GM19328 (cell line): Measurements from ENCODE around the gene MYO18A.
"Not testable (repeated sequence)": the region's sequence is repeated elsewhere in the genome, so short reads cannot be mapped to it uniquely, and the experiment has no call there.

Experiments used
- ATAC-seq: cut with Tn5 transposase; IDR thresholded peaks from one replicate; pipeline ENCODE4 v1.9.1; 2021; ENCODE audit warnings: mild to moderate bottlenecking, moderate library complexity; ENCODE audit not compliant: unreplicated experiment

MYO18A gene

DNA sequence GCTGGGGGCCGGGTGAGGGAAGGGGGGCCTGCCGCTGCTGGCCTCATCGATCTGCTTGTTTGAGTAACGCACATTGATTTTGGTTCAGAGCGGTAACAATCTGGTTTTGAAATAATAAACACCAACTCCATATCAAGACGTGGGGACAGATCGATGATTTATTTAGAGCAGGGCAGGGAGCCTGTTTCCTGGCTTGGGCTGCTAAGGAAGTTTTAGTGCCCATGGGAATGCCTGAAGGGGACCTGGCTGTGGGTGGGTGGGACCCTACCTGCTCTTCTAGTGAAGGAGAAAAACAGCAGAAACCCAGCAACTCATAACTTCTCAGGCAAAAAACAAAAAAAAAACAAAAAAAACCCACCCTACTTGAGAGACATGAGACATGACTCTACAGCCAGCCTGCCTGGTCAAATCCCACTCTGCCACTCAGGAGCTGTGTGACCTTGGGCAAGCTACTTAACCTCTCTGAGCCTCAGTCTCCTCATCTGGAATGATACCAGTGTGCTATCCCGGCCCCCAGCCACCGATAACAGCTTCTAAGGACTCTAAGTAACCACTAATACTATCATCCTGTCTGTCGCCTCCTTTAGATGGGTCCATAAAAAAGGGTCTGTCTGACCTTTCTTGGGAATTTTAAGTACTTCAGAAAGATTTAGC lies 71.2 kb downstream of the MYO18A start:
- ATAC-seq = no peak

DNA sequence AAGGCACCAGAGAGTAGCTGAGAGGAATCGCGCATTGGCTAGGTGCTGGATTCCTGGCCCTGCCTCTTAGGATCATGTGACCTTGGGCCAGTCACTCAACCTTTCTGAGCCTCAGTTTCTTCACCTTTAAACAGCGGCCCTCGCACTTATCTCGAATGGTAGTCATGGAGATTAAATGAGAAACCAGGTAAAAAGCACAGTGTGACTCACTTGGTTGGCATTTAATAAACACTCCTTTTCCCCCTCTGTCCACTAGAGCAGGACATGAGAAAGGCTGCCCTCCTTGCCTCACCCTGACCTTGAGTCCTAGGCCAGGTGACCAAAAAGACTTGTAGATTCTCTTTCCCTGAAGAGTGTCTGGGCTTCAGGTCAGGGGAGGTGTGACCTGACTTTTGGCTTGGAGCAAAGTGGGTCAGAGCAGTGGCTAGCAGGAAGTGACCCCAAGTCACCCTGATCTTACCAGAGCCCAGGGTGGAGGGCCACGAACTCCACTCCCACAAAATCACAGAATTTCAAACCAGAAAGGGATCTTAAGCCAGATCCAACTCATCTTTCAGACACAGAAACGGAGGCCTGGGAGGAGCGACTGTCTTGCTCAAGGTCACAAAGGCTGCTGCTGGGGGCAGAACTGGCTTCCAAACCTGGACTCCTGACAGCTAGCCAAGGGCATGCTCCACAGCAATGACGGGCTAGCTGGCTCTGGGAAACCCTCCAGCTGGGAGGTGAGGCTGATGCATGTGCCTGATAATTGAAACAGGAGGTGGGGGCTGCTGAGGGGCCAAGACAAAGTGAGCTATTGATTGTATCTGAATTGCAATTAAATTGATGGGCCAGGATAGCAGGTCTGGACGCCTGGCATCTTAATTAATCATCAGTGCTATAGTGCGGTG lies 72.0 kb downstream of the MYO18A start:
- ATAC-seq = no peak

DNA sequence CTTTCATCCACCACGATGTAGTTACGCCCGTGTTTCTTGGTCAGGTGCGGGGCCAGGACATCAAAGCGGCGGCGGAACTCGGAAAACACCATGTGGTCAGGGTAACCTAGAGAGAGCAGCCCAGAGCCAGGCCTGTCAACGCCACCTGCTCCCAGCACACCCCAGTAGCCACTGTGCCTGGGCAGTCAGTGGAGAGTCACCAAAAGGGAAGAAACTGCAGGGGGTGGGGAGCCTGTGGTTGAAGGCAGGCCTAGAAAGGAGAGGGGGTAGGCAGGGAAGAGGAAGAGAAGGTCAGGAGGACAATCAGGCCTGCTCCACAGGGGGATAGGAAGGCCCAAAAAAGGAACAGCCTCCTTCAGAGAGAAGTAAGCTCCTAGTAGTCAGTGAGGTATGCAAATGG lies 73.1 kb downstream of the MYO18A start:
- ATAC-seq = no peak

DNA sequence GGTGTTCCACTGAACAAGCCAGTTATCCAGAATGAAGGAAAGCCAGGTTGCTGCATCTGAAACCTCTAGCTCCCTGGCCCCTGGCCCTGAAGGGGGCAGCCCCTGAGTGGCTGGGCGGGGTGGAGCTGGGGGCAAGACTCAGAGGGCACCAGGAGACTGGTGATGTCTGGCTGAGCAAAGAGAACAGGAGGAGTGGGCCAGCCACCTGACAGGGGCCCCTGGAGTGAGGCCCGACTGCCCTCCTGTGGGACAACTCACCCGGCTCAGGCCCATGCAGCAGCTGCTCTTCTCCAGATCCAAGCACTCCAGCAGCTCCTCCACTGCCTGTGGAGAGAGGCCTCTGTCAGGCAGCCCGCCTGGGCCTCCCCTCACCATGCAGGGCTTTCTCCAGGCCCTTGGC lies 76.9 kb downstream of the MYO18A start:
- no peak for ATAC-seq

DNA sequence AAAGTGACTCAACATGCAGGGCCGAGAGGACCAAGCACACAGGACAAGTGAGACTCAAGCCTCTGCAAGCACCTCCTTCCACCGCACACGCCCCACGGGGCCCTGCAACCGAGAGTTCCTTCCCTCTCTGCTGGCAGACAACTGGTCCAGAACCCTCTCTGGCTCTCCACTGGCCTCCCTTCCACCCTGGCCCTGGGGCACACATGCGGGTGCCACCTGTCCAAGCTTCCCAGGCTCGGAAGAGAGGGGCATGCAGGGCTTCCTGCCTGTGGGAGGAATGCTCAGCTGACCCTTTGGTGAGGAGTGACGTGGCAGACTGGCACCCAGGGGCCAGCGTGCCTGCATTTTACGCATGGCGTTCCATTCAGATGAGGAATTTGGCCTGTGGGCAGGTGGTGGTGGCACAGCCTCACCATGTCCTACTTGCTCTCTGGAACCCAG lies 77.4 kb downstream of the MYO18A start:
- ATAC-seq = no peak

- ATAC-seq = no peak
These were observed 78.2 kb downstream of the MYO18A start for GRCh38 chr17:29102046-29102445.

DNA sequence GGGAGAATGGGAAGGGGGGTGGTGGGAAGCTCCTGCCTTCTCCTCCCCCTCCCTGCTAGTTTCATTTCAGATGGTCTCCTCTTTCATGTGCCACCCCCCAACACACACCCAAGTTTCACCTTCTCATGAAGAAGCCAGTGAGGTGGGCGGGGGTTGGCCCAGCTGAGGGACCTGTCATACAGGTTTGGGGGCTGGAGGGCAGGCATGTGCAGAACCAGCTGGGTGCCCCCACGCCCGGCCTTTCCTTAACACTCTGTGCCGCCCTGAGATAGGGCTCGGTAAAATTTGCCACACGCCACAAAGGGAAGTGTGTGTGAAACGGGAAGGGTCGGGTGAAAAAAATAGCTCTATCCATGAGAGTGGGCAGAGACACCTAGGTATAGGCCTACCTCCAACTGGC lies 79.9 kb downstream of the MYO18A start:
- ATAC-seq = no peak

GRCh38 chr17:29099527-29099926 lies 80.7 kb downstream of the MYO18A start:
- no peak for ATAC-seq

GRCh38 chr17:29096094-29096493 lies 84.1 kb downstream of the MYO18A start:
- no peak for ATAC-seq

DNA sequence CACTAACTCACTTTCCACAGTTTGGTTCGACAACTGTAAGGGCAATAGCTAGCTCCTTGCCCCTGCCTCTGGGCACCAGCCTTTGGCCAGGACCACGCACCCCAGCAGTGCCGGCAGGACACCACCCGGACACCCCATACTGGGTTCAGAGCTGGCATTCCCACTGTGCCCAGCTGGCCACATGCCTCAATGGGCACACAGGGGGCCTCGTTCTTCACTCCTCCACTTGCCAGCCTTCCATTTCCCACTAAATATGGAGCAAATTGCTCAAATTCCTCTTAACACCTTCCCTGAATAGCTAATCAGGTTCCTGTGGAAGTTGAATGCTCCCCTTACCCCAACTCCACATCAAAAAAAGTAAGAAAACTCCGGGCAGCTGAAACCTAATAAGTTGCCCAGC lies 84.8 kb downstream of the MYO18A start:
- ATAC-seq = no peak

DNA sequence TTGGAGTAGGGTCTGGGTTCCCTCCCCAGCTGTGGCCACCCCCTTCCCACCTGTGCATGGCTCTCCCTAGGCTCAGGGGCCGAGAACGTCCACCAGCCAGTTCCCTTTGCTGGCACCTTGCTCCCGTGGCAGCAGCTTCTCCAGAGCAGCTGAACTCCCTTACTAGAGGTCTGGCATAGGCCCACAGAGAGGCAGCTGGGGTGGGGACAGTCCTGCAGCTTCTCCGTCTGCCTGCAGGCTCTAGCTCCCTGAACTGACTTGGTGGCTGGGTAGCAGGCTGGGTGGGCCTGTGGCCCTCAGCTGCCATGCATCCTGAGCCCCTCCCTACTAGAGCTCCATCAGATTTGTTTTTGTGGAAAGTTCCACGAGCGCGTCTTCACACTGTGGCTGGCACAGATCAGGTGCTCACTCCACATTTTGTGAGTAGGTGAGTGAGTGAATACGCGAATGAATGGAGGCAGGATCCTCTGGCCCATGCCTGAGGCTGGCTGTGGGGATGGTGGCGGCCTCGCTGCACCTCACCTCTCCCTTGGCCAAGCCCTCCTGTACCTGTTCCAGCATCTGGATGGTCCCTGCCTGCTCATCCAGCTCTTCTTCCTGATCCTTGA lies 86.0 kb downstream of the MYO18A start:
- ATAC-seq = no peak

- no peak for ATAC-seq
These were observed 86.9 kb downstream of the MYO18A start for GRCh38 chr17:29093090-29093871.

GRCh38 chr17:29091606-29092289 lies 88.5 kb downstream of the MYO18A start:
- ATAC-seq = no peak

- ATAC-seq = no peak
These were observed 89.2 kb downstream of the MYO18A start for GRCh38 chr17:29090750-29091605.

- no peak for ATAC-seq
These were observed 90.1 kb downstream of the MYO18A start for GRCh38 chr17:29090108-29090507.

- ATAC-seq = no peak
These were observed 90.6 kb downstream of the MYO18A start for GRCh38 chr17:29089601-29090044.

GRCh38 chr17:29088782-29089181 lies 91.4 kb downstream of the MYO18A start:
- not testable (repeated sequence) for ATAC-seq

GRCh38 chr17:29086628-29087332 lies 93.4 kb downstream of the MYO18A start:
- ATAC-seq = no peak

DNA sequence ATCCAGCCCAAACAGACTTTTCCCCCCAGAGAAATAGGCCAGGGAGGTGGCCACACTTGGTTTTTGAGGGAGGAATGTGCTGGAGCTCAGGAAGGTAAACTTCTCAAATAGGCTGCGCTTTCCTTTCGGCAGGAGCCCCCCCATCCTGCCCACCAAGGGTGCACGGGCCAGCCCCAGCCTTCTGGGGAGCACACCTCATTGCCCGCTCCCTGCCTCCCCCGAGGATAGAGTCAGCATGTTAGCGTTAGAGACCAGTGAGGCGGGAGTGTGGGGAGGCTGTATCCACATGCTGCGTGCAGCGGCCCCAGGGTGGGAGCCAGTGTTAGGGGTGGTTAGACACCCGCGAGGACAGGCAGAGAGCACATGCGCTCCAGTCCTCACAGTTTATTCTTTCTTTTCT lies 95.0 kb downstream of the MYO18A start:
- ATAC-seq = no peak
